Cardiac atrium fibroblast (primary cell): ENCODE results near the gene AGTR1. TPM values are rescaled to one million over a fixed set of nuclear protein-coding genes. Genes with fewer than 3 reads are reported as not detected.

ENCODE experiments used
- total RNA-seq: library from RNA; depleted of rRNA; stranded (reverse); fragments of >200 nt; gene quantifications from 2 replicates; pipeline ENCODE4 v1.2.3, GENCODE V29; 2015

The AGTR1 gene
- total RNA-seq, result 2.9 and 3.1 TPM in 2 replicates

DNA sequence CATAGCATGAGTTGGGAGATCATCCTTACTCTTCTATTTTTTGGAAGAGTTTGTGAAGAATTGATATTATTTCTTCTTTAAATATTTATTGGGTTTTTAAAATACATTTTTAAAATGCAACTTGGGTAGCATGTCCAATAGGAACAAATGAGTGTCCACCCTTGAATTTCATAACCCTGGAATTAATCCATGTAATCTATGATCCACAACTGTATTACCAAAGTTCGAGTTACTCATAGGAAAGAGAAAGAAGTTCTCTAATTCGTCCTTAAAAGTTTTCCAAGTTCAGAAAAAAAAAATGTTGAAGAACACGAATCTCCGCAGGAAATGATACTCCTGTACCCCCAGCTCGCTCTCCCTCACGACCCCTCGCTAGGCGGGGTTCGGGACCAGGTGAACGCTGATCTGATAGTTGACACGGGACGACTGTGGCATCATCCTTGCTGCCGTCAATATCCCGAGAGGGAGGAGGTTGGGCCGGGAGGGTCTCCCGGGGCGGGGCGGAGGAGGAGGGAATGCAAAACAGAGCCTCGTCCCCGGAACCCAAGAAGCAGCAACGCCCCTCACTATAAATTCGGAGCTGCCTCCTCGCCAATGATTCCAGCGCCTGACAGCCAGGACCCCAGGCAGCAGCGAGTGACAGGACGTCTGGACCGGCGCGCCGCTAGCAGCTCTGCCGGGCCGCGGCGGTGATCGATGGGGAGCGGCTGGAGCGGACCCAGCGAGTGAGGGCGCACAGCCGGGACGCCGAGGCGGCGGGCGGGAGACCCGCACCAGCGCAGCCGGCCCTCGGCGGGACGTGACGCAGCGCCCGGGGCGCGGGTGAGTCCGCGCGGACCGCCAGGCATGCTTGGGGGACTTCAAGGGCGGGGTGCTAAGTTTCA lies at the start of gene AGTR1:
AGTR1 (plus strand) TSS at position 598 of the 884 bp plus-strand sequence. CDS start 43,133 bp downstream, outside the sequence.

Other genes with a start within 250 kb of the AGTR1 start
- not detected in 2 replicates for gene CPB1, start 129.9 kb downstream of the AGTR1 start, total RNA-seq
- not detected in 2 replicates for gene CPA3, start 167.4 kb downstream of the AGTR1 start, total RNA-seq